ENCODE measurements around the gene STAG3.

STAG3 gene

GRCh38 chr7:100152404-100152803, 25.3 kb upstream of the STAG3 start:
- TF ChIP-seq CREB5 (CRISPR knock-in tag; IDR thresholded peaks at IDR 0.05; ENCODE audit: low read depth) (no peak), ZNF8 (CRISPR knock-in tag; IDR thresholded peaks at IDR 0.05) (no peak), ESRRG (CRISPR knock-in tag; IDR thresholded peaks at IDR 0.05) (no peak), RARB (CRISPR knock-in tag; IDR thresholded peaks at IDR 0.05) (no peak), CSDC2 (CRISPR knock-in tag; IDR thresholded peaks at IDR 0.05) (no peak), TOX (CRISPR knock-in tag; IDR thresholded peaks at IDR 0.05; ENCODE audit: borderline replicate concordance) (no peak), CSRNP3 (CRISPR knock-in tag; IDR thresholded peaks at IDR 0.05) (no peak), GLIS3 (CRISPR knock-in tag; IDR thresholded peaks at IDR 0.05) (no peak), PATZ1 (CRISPR knock-in tag; IDR thresholded peaks at IDR 0.05; ENCODE audit: borderline replicate concordance) (no peak), SNAI2 (CRISPR knock-in tag; IDR thresholded peaks at IDR 0.05) (no peak), ZFP3 (CRISPR knock-in tag; IDR thresholded peaks at IDR 0.05) (no peak), OSR1 (CRISPR knock-in tag; IDR thresholded peaks at IDR 0.05) (no peak), ZFP30 (CRISPR knock-in tag; IDR thresholded peaks at IDR 0.05) (no peak), ZNF565 (CRISPR knock-in tag; conservative IDR thresholded peaks at IDR 0.05; ENCODE audit: low read depth) (no peak), TCF4 (CRISPR knock-in tag; IDR thresholded peaks at IDR 0.05; ENCODE audit: borderline replicate concordance) (no peak), ZNF70 (CRISPR knock-in tag; IDR thresholded peaks at IDR 0.05) (no peak), ISL1 (CRISPR knock-in tag; IDR thresholded peaks at IDR 0.05) (no peak), POU6F1 (CRISPR knock-in tag; IDR thresholded peaks at IDR 0.05; ENCODE audit: borderline replicate concordance, low read depth) (no peak)
- no peak for ATAC-seq

GRCh38 chr7:100152937-100153666, 24.6 kb upstream of the STAG3 start:
- no peak for TF ChIP-seq TOX (CRISPR knock-in tag; IDR thresholded peaks at IDR 0.05; ENCODE audit: borderline replicate concordance)
- no peak for TF ChIP-seq PPARA (CRISPR knock-in tag; IDR thresholded peaks at IDR 0.05; ENCODE audit: borderline replicate concordance)
- no peak for TF ChIP-seq ISL1 (CRISPR knock-in tag; IDR thresholded peaks at IDR 0.05)
- no peak for TF ChIP-seq CREB5 (CRISPR knock-in tag; IDR thresholded peaks at IDR 0.05; ENCODE audit: low read depth)
- no peak for TF ChIP-seq OSR1 (CRISPR knock-in tag; IDR thresholded peaks at IDR 0.05)
- no peak for TF ChIP-seq TSHZ2 (CRISPR knock-in tag; IDR thresholded peaks at IDR 0.05)
- ATAC-seq: no peak
